OCI-LY1 (cell line): ENCODE measurements around the gene RBM47.

Experiments
- CTCF ChIP-seq: fragments of 200-600 bp; sonication (generic), shearing (Covaris generic); IDR thresholded peaks from 2 replicates; pipeline ENCODE4 v1.5.1; 2017; ENCODE audit warnings: mild to moderate bottlenecking, antibody characterized with exemption, low read length, moderate library complexity, mixed read lengths
- EZH2 ChIP-seq: fragments of 200-600 bp; sonication (generic), shearing (Covaris generic); IDR thresholded peaks from 2 replicates; pipeline ENCODE4 v1.8.0; 2017; ENCODE audit warnings: borderline replicate concordance, mixed run types, mild to moderate bottlenecking, antibody characterized with exemption, low read length, moderate library complexity, mixed read lengths

GRCh38 chr4:40672528-40673522 is 43.2 kb upstream of the RBM47 start:
- TF ChIP-seq CTCF (no peak), EZH2 (no peak)
